ENCODE measurements around the gene NOP14. TPM values are rescaled to one million over a fixed set of nuclear protein-coding genes. Genes with fewer than 3 reads are reported as not detected.

Gene NOP14
- total RNA-seq, 2 experiments from 2014 or later = 21.8 TPM

GRCh38 chr4:2954358-2955185, 8.6 kb downstream of the NOP14 start:
- Histone ChIP-seq H3K27ac (ENCODE audit: low read depth in 1 of 2, low read length in 2 of 2) (peak overlapping the region; percentile 14 to 75), H3K9me3 (ENCODE audit: control insufficient read depth in 1 of 2, insufficient read depth in 1 of 2, low read length in 2 of 2) (no peaks in the 10 kb centered on the region), H3K36me3 (ENCODE audit: insufficient read depth, low read length) (peaks cover 85% of the 10 kb centered on the region), H3K4me3 (ENCODE audit: low read length) (no peak overlapping the region), H3K4me1 (ENCODE audit: insufficient read depth, low read length) (peaks cover 14% of the 10 kb centered on the region), H3K27me3 (ENCODE audit: control insufficient read depth in 1 of 2, insufficient read depth in 2 of 2, low read length in 2 of 2) (no peaks in the 10 kb centered on the region)
- POLR2A ChIA-PET = interaction anchor here (0.9 to 2.8 kb wide), 4 partner anchors 8 to 191 kb away, joined by 3 to 18 read pairs (median 8); partner anchors contain the start of gene GRK4
- peaks cover 93% of the 10 kb centered on the region for H3K36me3 Mint-ChIP-seq (ENCODE audit: low read depth)
- intact Hi-C loops (cut with DNase I, micrococcal nuclease) = loop anchor here in 1 of 2 experiments (2.0 kb wide), 1 partner anchor 190 kb away; no protein-coding TSS in a partner anchor
- peak overlapping the region; percentile 54 for H3K27ac Mint-ChIP-seq
- no peaks in the 10 kb centered on the region for H3K9me3 Mint-ChIP-seq
- ATAC-seq (ENCODE audit: poor library complexity) = peak; percentile 77
- CTCF ChIA-PET = interaction anchor here (0.7 to 2.1 kb wide), 7 partner anchors 8 to 190 kb away, joined by 3 to 14 read pairs (median 4); partner anchors contain the start of genes GRK4 and NOP14
- no peaks in the 10 kb centered on the region for H3K27me3 Mint-ChIP-seq
- peak in 8 of 14 experiments; percentile 29 to 83 (median 55) for DNase-seq
- H3K4me3 Mint-ChIP-seq = no peak overlapping the region
- peaks cover 46% of the 10 kb centered on the region for H3K4me1 Mint-ChIP-seq (ENCODE audit: low read depth)
- peak; percentile 28 for TF ChIP-seq CTCF (IDR thresholded peaks at IDR 0.05)

DNA sequence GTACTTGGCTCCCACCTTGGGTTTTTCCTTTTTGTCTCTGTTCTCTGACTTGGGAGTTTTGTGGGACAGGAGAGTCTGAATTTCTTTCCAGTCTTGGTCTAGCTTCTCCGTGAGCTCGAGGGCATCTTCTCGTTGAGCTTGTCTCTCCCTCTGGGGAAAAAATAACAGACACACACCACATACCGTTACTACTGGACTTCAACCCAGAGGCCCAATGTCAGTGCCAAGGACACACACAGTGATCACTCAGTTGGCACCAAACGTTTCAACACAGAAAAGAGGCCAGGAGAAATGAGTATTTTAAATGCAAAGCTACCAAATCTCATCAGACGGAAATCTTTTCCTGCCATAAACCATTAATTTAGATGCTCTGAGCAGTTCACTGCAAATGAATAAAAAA, 9.7 kb downstream of the NOP14 start:
- no peak for DNase-seq
- peaks cover 91% of the 10 kb centered on the region for H3K36me3 ChIP-seq (ENCODE audit: insufficient read depth, low read length)
- no peak for ATAC-seq (ENCODE audit: poor library complexity)
- Mint-ChIP-seq H3K27ac (peak overlapping the region; percentile 54), H3K4me1 (ENCODE audit: low read depth) (peaks cover 36% of the 10 kb centered on the region), H3K27me3 (no peaks in the 10 kb centered on the region), H3K9me3 (no peaks in the 10 kb centered on the region), H3K4me3 (no peak overlapping the region), H3K36me3 (ENCODE audit: low read depth) (peaks cover 93% of the 10 kb centered on the region)
- H3K4me3 ChIP-seq (ENCODE audit: low read length) = no peak overlapping the region
- H3K27ac ChIP-seq (ENCODE audit: low read depth in 1 of 2, low read length in 2 of 2) = no peak overlapping the region
- intact Hi-C loops (cut with DNase I, micrococcal nuclease) = no loop called here
- peaks cover 14% of the 10 kb centered on the region for H3K4me1 ChIP-seq (ENCODE audit: insufficient read depth, low read length)
- no peak for TF ChIP-seq CTCF (IDR thresholded peaks at IDR 0.05)
- ChIA-PET CTCF (interaction anchor here (1.1 to 2.1 kb wide), 6 partner anchors 17 to 189 kb away, joined by 3 to 14 read pairs (median 4); no protein-coding TSS in a partner anchor), POLR2A (interaction anchor here (1.2 to 2.8 kb wide), 3 partner anchors 9 to 18 kb away, joined by 5 to 18 read pairs (median 10); partner anchors contain the start of gene GRK4)
- no peaks in the 10 kb centered on the region for H3K9me3 ChIP-seq (ENCODE audit: control insufficient read depth in 1 of 2, insufficient read depth in 1 of 2, low read length in 2 of 2)
- no peaks in the 10 kb centered on the region for H3K27me3 ChIP-seq (ENCODE audit: control insufficient read depth in 1 of 2, insufficient read depth in 2 of 2, low read length in 2 of 2)

DNA sequence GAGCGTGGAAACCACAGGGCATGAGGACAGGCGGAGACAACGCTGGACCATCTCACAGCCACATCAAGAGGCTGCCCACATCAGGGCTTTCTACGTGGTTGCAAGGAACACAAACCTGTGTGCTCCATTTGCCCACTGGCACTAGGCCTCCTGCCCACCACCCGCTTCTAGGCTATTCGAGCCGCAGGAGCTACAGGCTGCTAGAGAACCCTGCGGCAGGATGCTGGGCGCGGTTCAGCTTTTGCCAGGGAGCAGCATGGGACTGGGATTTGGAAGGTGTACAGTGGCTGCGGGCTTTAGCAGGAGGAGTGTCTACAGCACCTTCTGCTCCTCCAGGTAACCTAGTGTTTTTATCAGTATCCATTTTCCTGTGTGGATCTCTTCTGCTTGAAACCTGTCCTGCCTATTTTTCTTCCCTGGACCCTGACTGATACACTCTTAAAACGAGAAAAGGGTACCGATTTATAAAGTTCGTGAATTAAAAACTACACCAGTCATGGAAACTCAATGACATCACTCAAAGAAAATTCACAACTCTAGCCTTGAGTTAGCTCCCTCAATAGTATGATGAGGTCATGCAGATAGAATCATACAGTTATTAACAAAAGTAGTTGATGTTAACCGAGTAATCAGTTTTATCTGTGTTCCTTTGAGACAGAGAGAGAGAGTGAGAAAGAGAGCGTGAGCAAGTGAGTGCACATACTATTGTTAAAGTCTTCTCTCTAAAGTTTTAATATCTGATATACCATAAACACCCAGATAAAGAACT, 12.8 kb downstream of the NOP14 start:
- no peak overlapping the region for H3K4me3 ChIP-seq (ENCODE audit: low read length)
- H3K27me3 Mint-ChIP-seq = no peaks in the 10 kb centered on the region
- ChIA-PET POLR2A (no interaction called here), CTCF (no interaction called here)
- intact Hi-C loops (cut with DNase I, micrococcal nuclease) = no loop called here
- H3K36me3 ChIP-seq (ENCODE audit: insufficient read depth, low read length) = peaks cover 91% of the 10 kb centered on the region
- H3K36me3 Mint-ChIP-seq (ENCODE audit: low read depth) = peaks cover 95% of the 10 kb centered on the region
- peaks cover 12% of the 10 kb centered on the region for H3K4me1 Mint-ChIP-seq (ENCODE audit: low read depth)
- no peaks in the 10 kb centered on the region for H3K27me3 ChIP-seq (ENCODE audit: control insufficient read depth in 1 of 2, insufficient read depth in 2 of 2, low read length in 2 of 2)
- no peak for TF ChIP-seq CTCF (IDR thresholded peaks at IDR 0.05)
- no peak overlapping the region for H3K27ac ChIP-seq (ENCODE audit: low read depth in 1 of 2, low read length in 2 of 2)
- H3K9me3 Mint-ChIP-seq = no peaks in the 10 kb centered on the region
- DNase-seq = no peak
- H3K4me1 ChIP-seq (ENCODE audit: insufficient read depth, low read length) = peaks cover 10% of the 10 kb centered on the region
- H3K4me3 Mint-ChIP-seq = no peak overlapping the region
- H3K9me3 ChIP-seq (ENCODE audit: control insufficient read depth in 1 of 2, insufficient read depth in 1 of 2, low read length in 2 of 2) = no peaks in the 10 kb centered on the region
- no peak for ATAC-seq (ENCODE audit: poor library complexity)
- H3K27ac Mint-ChIP-seq = no peak overlapping the region

All from CD4-positive, alpha-beta T cell (primary cell).